GM21723 (cell line): Measurements from ENCODE around the gene PPP4R1.
"Not testable (repeated sequence)": the region's sequence is repeated elsewhere in the genome, so short reads cannot be mapped to it uniquely, and the experiment has no call there.

Experiments
- ATAC-seq: cut with Tn5 transposase; IDR thresholded peaks from one replicate; pipeline ENCODE4 v1.9.1; 2021; ENCODE audit warnings: mild to moderate bottlenecking, moderate library complexity; ENCODE audit not compliant: unreplicated experiment

PPP4R1 gene

DNA sequence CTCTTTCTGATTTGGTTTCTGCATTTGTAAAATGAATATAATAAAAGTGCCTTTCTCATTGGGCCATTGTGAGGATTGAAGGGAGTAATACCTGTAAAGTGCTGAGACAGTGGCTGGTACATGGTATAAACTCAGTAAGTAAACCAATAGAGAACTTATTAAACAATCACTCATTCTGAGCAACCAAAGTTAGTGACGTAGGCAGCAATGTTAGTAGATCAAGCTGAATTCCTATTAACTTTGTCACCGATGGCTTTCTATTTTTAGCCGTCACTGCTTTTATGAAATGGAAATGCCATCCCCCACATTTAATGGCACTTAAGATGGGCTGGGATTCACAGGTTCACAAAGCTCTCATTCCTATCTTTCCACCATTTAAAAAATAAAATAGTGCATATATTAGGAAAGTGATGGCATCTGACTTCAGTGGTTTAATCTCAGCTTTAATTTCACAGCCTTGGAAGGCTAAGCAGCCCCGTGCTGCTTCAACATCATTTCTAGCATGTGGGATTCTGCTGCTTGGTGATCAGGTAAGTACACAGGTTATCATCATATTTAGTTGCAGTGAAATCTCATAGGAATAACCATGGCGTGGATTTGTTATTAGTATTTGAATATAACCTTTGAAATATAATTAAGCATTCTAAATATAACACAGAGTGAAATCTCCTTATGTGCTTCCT, 17.6 kb upstream of the PPP4R1 start:
- ATAC-seq = no peak

- no peak for ATAC-seq
These were observed 16.1 kb upstream of the PPP4R1 start for GRCh38 chr18:9630444-9630843.

- no peak for ATAC-seq
These were observed 15.3 kb upstream of the PPP4R1 start for GRCh38 chr18:9629709-9630108.

DNA sequence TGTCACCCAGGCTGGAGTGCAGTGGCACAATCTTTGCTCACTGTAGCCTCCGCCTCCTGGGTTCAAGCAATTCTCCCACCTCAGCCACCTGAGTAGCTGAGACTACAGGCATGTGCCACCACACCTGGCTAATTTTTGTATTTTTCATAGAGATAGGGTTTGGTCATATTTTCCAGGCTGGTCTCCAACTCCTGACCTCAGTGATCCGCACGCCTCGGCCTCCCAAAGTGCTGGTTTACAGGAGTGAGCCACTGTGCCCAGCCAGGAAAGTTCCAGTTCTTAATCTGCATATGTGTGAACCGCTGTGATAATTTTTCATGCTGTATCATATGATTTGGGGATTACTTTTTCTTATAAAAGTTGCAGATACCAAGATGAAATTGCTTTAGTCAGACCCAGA, 14.6 kb upstream of the PPP4R1 start:
- no peak for ATAC-seq

DNA sequence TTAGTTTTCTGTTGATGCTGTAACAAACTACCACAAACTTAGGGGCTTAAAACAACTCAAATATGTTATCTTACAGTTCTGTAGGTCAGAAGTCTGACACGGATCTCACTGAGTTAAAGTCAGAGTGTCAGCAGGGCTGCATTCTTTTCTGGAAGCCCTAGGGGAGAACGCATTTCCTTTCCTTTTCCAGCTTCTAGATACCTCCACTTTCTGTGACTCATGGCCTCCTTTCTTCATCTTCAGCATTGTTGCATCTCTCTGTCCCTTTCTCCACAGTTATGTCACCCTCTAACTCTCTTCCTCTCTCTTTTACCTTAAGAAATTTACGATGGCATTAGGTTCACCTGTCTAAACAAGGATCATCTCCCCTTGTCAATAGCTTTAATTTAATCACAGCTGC, 13.3 kb upstream of the PPP4R1 start:
- ATAC-seq = no peak

DNA sequence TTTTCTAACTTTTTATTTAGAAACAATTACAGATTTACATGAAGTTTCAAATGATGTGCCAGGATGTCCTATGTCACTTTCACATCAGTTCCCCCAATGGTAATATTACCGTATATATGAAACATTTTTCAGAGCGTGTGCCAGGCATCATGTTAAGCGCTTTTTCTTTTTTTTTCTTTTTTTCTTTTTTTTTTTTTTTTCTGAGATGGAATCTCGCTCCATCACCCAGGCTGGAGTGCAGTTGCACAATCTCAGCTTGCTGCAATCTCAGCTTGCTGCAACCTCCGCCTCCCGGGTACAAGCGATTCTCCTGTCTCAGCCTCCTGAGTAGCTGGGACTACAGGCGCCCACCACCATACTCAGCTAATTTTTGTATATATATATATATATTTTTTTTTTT, 5.6 kb upstream of the PPP4R1 start:
- no peak for ATAC-seq

DNA sequence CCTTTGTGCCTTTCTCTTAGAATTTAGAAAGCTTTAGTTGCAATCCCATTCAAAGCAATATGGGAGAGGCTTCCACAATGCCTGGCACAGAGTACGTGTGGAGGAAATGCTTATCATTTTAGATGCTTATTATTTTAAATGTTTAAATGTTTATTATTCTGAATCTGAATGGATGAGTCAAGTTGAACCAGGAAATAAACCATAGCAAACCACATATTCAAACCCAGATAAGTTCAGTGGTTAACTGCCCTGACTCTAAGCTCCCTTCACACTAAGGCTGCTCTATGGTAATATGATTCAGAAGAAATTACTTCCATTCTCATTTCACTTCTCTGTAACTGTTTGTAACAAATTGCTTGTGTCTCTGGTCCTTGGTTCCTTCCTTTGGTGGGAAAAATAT, 5.2 kb upstream of the PPP4R1 start:
- no peak for ATAC-seq

GRCh38 chr18:9619056-9619455, 4.7 kb upstream of the PPP4R1 start:
- ATAC-seq = no peak

GRCh38 chr18:9617006-9617542, 2.7 kb upstream of the PPP4R1 start:
- no peak for ATAC-seq

GRCh38 chr18:9616049-9616448, 1.7 kb upstream of the PPP4R1 start:
- no peak for ATAC-seq

GRCh38 chr18:9615280-9615797, 980 bp upstream of the PPP4R1 start:
- ATAC-seq = no peak

GRCh38 chr18:9613550-9614400, 584 bp downstream of the PPP4R1 start:
- peak; percentile 41 for ATAC-seq

DNA sequence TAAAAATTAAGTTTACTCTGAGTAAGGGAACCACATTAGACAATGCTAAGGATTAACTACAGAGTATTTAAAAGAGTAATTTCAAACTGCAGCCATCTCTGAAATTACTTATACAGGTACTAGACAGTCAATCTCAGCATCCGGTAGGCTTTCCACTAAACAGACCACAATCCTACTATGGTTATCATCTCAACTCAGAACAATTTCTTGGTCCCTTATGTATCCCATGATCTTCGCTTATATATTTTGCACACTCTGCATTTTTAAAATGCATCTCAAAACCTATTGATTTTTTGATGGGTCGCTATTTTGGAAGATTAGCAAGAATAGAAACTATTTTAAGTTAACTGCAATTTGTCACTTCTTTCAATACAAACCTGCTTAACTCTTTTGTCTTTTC, 1.4 kb downstream of the PPP4R1 start:
- ATAC-seq = no peak

- no peak for ATAC-seq
These were observed 2.0 kb downstream of the PPP4R1 start for GRCh38 chr18:9612215-9612830.

DNA sequence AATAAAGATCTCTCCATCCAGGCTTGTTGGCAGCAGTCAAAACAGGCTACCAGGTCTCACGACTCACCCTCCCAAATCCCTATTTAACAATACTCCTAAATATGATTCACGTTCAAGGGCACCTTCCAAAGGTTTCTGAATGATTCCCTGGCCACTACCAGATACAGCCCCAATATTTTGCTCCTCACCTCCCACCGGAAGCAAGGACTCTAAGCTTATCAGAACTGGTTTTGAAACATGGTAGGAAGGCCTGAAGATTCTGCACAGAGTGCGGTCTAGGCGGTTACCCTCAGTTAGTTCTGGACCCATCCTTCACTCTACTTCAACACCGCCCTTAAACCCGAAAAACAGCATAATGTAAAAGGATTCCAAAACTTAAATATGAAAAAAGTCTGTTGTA, 5.2 kb downstream of the PPP4R1 start:
- ATAC-seq = no peak

GRCh38 chr18:9608728-9609127, 5.6 kb downstream of the PPP4R1 start:
- ATAC-seq = no peak

- no peak for ATAC-seq
These were observed 6.1 kb downstream of the PPP4R1 start for GRCh38 chr18:9608298-9608697.

- not testable (repeated sequence) for ATAC-seq
These were observed 7.2 kb downstream of the PPP4R1 start for GRCh38 chr18:9607111-9607510.

DNA sequence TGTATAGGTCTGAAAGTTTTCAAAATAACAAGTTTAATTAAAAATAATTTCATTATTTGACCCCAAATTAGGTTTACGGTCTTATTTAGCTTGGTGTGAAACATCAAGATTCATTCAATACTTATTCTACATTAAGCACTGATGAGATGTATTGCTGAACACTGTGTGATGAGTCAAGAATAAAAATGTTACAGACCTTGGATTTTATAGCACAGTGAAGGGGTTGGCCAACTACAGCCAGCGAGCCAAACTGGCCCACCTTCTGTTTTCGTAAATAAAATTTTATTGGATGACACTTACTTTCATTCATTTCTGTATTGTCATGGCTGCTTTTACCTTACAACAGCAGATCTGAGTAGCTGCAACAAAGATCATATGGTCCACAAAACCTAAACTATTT, 8.3 kb downstream of the PPP4R1 start:
- no peak for ATAC-seq

DNA sequence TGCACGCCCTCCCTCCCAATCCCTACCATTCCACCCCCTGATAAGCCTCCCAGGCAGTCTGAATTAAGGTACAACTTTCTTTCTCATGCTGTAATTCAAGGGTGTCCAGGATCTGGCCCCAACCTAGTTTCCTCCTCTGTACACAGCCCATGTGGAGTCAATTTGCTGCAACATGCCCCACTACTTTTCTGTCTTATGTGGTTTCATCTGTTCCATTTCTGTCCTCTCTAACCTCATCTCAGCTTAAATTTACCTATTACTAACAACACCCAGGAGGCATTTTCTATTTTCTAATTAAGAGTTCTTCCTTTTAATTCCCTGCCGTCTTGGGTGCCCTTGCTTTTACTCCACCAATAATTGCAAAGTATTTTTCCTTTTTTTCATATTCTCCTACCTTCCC, 10.0 kb downstream of the PPP4R1 start:
- no peak for ATAC-seq

DNA sequence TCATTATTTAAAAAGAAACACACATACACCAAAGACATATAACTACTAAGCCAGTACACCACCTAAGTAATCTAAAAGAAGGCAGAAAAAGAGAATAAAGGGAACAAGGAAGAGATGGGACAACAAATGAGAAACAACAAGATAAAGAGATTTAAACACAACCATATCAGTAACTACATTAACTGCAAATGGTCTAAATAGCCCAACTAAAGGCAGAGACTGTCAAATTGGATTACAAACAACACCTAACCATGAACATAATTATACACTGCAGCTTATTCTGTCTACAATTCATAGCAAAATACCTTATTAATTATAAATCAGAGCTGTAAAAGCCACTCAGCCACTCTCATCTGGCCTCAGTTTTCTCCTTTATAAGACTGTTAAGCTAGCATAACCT, 15.0 kb downstream of the PPP4R1 start:
- ATAC-seq = no peak

DNA sequence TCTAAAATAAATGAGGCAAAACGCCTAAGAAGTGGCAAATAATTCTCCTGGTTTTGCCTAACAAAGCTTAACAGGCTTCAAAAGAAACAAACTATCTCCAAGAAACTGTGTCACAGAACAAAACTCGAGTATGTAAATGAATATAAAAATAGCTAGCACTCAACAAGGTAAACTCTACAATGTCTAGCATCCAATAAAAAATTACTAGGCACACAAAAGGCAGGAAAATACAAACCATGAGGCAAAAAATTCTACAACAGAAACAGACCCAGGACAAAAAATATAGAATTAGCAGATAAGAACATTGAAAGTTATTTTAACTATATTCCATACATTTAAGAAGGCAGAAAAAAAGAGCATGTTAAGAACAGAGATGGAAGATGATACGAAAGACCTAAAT, 16.8 kb downstream of the PPP4R1 start:
- ATAC-seq = no peak
